Inflammatory macrophage treated with lipopolysaccharide for 4 hours (primary cell): Measurements from ENCODE around the gene CRIP3.

Experiments used
- DNase-seq: peaks from one replicate; pipeline ENCODE4 v3.0.0-alpha.2; 2020

Gene CRIP3

DNA sequence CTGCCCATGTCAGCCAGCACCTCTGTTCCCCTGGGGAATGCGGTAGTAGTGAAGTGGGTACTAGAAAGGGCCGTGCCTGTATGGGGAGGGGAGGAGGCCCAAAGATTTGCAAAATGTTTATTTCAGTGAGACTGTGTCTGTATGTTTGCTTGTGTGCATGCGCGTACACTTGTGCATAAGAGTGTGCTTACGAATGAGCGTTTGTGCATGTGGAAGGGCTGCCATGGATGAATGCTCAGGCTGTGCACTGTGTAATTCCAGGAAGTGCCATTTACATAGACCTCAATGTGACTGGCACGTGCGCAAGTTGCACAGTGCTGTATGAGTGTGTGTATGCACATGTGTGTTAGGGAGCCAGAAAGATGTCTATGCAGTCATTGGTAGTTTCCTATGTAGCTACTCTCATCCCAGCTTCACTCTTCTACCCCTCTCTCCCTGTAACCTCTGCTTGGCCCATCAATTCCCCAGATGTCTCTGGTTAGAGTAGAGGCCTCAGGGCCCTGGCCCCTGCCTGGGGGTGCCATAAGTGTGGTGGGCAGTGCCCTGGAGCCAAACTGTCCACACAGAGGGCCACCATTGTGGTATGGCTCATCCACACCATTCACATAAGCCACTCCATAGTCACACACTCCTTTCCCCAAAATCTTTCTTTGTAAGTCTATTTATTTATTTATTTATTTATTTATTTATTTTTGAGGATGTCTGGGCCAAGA, 37.4 kb downstream of the CRIP3 start:
- no peak for DNase-seq

DNA sequence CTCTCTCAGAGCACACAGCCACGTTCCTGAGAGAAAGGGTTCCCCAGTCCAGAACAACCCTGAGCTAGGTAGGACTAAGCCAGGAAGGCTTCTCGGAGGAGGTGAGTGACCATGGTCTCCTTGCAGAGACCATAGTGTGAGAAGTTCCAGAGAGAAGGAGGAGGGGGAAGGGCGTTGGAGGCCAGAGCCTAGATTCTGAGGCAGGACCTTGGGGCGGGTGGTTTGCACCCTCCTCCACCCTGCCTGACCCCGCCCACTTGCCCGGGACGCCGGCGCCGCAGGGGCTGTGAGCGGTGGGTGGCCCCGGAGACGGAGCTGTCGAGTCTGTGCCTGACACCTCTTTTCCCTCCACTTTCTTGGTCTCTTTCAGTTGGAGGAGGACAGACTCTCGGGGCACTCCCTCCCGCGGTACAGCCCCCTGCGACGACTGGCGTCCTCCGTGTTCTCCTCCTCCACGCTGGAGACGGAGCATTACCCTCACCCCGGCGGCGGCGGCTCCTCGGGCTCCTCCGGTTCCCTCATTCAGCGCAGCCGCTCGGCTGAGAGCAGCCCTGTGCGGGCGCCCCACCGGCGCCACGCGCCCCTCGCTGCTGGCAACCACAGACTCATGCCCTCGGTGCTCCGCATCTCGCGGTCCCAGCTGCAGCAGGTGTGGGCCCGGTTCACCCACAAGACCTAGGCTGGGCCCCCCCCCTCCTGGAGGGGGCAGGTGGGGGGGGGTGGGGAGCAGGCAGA, 39.2 kb downstream of the CRIP3 start:
- no peak for DNase-seq

DNA sequence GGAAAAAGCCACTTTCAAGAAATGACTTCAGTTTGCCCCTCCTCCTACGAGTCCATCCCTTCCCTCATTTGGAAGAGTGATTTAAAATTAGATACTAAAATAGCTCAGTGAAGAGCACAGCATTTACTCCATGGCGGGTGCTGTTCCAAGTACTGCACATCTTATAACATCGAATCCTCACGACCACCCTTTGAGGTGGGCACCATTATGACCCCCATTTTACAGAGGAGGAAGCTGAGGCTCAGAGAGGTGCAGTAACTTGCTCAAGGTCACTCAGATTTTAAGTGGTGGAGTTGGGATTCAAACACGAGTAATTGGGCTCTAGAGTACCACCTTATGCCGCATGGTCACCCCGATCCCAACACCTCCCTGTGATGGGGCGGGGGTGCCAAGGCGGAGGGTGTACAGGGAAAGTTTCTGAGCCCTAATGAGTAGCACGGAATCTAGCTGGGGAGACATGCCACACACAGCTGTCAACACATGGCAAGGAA, 39.8 kb downstream of the CRIP3 start:
- DNase-seq = no peak

DNA sequence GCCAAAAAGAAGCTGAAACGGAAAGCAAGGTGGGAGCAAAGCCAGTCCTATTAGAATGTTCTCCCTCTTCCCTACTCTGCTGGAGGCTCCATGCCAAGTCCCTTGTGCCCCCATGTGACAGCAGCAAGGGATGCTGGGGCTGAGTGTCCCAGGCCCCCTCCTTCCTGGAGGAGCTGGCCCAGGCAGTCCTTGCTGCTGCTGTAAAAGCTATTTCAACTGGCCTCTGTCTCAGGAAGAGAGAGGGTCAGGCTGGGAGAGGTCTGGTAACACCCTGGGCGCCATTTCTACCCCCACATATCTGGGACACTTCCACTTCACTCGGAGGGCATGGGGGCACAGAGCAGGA, 40.3 kb downstream of the CRIP3 start:
- DNase-seq = peak; percentile 7

DNA sequence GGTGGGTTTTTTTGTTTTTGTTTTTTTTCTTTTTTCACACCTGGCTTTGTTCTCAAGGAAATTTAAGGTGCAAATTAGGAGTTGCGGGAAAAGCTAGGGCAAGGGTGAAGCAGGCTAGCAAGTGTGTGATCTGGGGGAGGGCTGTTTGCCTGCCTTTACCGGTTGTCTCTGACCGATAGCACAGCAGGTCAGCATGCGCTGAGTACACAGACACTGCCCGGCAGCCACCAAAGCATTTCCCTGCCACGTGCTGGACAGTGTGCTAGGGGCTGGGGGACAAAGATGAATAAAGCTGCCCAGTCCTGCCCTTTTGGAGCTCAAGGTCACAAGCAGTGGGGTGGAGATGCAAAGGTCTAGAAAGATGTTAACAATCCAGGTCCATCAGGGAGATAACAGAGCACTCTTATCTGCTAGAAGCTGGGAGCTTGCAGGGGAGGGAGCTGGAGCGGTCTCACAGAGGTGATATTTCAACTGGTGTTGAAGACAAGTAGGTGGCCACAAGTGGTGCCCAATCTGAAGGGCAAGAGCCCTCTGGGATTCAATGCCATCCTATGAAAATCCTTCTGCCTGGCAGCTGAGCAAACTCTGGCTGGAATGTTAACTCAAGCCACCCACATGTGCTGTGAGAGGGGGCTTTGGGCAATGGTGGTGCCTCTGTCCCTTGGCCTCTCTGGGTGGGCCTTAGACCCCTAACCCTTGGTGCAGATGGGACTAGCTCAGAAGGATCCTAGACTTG, 40.8 kb downstream of the CRIP3 start:
- no peak for DNase-seq

DNA sequence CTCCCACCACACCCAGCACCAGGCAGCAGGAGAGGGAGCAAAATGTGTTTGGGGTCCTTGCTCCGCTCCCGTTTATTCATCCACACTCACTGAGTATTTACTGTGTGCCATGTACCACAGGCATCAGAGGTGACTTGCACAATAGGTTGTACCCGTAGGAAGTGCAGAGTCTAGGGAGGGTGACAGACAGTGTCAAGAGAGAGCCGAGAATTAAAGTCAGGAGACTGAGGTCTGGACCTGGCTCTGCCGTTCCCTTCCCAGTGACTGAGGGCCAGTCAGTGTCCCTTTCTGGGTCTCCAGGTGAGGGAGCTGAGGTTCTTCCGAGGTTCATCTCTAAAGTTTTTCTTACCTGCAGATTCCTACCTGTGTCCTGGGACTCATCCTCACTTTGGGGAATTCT, 43.1 kb downstream of the CRIP3 start:
- DNase-seq = no peak

DNA sequence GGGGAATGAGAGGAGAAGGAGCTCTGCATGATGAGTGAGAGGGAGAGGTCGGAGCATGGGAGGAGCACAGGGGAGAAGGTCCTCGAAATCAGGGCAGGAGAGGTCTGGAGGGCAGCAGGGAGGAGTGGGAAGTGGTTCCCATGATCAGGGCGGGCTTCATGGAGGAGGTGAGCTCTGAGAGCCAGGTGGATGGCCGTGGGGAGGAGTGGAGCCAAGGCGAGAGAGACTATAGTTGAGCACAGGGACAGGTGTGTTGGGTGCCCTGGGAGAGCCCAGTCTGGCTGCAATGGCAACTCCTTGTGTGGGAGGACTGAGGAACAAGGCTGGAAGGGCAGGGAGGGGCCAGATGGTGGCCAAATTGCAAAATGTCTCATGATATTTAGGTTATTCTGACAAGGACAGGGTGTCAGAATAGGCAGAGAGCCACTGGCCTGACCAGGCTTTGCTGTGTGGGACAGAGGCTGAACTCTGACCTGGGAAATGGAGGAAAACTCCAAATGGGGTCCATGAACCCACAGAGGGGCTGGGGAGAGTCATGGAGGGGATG, 44.0 kb downstream of the CRIP3 start:
- peak; percentile 52 for DNase-seq

DNA sequence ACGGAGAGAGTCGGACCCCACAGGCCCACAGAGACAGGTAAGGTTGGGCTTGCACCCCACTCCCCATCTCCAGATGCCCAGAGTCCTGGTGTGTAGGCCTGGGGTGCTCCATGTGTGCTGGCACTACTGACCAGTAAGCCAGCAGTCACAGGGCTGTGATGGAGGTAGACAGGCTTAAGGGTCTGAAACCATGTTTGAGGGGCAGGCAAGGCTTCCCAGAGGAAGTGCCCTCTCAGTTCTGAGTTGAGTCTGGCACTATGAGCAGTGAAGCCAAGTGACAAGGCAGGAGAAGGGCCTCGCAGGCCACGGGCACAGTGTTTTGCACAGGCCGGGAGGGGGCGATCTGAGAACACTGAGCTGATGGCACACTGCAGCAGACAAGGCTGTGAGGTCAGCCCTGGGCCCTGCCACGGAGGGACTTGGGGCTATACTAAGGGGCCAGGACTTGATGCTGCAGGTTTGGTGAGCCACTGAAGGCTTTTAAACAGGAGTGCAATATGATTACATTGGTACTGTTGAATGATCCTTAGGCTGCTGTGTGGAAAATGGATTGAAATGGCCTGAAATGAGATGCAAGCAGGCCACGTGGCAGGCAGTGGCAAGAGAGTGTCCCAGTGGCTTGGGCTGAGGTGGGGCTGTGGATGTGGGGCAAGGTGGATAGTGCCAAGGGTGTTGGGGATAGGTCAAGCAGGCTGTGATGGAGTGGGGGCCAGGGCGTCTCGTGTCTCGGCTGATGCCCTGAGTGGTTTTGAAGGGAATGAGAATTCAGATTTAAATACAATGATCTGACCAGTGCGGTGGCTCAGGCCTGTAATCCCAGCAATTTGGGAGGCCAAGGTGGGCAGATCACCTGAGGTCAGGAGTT, 45.1 kb downstream of the CRIP3 start:
- DNase-seq = peak; percentile 78

DNA sequence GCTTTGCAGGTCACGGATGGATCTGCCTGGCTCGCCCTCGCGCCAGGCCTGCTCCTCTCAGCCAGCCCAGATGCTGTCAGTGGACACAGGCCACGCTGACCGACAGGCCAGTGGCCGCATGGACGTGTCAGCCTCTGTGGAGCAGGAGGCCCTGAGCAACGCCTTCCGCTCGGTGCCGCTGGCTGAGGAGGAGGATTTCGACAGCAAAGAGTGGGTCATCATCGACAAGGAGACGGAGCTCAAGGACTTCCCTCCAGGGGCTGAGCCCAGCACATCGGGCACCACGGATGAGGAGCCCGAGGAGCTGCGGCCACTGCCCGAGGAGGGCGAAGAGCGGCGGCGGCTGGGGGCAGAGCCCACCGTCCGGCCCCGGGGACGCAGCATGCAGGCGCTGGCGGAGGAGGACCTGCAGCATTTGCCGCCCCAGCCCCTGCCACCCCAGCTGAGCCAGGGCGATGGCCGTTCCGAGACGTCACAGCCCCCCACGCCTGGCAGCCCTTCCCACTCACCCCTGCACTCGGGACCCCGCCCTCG, 45.8 kb downstream of the CRIP3 start:
- DNase-seq = no peak

DNA sequence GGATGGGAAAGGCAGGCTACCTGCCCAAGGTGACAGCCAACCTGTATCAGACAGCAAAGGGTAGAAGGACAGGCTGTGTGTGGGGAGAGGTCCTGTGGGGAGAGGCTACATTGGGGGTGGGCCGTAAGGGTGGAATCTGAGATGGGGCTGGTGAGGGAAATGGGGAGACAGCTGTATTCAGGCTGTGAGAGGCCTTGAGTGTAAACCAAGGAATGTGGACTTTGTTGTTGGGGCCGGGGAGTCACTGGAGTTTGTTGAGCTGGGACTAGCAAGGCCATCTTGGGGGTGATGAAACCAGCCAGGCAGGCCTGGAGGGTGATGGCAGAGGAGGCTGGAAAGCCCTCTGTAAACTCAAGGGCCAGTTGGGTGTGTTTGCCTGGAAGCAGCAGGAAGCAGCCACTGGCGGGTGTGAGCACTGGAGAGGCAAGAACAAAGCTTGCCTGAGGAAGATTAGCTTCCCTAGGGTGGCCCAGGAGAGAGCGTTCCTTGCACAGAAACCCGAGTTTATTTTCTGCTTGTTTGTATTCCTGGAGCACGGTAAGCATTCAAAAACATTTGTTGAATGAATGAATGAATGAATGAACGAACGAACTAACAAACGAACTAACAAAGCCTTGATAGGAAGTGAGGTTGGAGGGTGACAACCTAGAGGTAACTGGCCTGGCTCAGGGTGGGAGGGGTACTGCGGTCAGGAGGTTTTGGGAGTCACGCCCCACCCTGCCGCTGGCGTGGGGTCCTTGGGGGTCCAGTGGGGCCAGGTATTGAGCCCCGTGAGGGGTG, 46.4 kb downstream of the CRIP3 start:
- DNase-seq = no peak

DNA sequence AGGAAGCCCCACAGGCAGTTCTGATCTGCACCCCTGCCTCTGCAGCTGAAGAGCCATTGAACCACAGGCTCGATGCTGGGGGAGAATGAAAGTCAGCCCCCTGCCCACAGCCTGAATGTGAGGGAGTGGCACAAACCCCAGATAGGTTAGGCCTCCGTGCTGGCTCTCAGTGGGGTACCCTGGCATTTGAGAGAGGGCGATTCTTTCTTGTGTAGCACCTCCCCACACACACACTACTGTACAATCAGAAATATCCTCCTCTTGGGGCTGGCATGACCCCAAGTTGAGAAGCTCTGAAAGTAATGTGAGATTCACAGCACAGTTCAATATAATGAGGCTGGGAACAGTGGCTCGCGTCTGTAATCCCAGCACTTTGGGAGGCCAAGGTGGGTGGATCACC, 47.4 kb downstream of the CRIP3 start:
- no peak for DNase-seq

DNA sequence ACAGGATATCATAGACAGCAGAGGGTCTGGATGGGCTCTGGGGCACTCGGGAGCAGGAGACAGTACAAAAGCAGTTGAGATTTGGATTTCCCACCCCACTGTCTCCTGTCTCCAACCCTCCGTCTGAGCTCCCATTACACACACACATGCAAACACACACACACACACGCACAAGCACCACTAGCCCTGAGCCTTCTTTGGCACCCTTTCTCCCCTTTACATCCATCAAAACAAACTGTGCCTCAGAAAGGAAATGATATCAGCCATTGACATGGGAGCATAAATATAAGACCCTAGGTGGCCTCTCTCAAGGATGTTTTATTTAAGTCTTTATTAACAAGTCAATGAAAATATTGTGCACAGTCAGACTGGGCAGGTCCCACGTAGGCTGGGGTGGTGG, 47.8 kb downstream of the CRIP3 start:
- DNase-seq = no peak

DNA sequence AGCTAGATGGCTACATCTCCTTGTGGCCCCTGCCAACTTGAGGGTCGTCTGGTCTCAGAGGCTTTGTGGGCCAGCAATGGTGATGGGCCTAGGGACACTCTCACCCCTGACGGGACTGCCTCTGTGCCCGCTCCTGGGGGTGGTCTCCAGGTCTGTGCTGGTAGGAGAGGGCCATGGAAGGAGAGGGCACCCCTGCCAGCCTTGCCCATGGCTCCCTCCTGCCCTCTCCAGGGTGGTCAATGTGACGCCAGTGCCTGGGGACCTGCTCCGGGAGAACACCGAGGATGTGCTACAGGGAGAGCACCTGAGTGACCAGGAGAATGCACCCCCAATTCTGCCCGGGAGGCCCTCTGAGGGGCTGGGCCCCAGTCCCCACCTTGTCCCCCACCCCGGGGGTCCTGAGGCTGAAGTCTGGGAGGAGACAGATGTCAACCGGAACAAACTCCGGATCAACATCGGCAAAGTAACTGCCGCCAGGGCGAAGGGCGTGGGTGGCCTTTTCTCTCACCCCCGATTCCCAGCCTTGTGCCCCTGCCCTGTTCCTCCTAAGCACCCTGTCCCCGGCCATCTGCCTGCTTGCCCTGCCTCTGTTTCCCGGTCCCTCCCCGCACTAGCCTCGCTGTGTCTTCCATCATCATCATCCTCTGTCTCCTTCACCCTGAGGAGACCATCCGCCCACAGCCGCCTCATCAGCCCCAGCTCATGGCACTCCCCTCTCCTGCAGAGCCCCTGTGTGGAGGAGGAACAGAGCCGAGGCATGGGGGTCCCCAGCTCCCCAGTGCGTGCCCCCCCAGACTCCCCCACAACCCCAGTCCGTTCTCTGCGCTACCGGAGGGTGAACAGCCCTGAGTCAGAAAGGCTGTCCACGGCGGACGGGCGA, 49.6 kb downstream of the CRIP3 start:
- DNase-seq = no peak

DNA sequence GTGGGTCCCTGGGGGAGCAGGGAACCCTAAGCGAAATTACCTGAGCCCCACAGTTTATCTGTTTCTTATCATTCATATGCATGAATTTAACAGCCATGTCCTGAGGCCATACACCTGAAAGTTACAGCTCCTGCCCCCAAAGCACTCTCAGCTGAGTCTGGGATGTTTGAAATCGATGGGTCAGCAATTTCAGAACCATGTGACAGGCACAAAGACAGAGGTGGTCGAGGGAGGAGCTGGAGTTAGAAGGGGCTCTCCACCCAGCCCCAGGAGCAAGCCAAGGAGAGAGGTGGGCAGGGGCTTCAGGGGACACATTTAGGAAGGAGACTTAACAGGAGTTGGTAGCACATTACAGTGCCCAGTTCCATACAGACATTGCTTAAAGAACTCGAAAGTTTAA, 50.4 kb downstream of the CRIP3 start:
- no peak for DNase-seq

DNA sequence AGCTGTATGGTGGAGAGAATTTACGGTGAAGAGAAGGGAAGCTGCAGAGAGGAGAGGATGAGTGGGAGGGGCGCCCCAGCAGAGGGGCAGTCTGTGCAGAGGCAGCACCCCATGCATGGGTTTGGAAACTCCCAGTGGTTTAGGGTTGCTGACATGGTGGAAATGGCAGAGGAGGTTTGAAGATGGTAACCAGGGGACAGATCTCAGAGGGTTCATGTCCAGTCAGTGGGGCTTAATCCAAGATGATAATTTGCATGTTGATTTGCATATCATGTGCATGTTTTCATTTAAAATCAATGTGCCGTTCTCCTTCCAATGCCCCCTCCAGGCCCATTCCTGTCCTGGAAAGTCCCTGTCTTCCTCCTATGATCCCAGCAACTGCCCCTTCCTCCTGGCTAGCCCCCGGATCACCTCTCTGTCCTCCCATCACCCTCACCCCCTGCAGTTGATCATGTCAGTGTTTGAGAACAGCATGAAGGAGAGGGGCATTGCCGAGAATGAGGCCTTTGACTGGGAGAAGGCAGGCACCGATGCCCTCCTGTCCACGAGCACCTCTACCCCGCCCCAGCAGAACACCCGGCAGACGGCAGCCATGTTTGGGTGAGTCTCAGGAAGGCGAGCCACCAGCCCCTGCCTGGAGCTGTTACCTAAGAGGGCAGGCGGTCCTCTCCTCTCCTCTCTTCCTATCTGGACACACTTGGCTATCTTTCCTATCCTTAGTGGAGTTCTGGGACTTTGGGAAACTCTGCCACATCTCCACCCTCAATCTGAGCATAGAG, 51.1 kb downstream of the CRIP3 start:
- DNase-seq = peak; percentile 21

DNA sequence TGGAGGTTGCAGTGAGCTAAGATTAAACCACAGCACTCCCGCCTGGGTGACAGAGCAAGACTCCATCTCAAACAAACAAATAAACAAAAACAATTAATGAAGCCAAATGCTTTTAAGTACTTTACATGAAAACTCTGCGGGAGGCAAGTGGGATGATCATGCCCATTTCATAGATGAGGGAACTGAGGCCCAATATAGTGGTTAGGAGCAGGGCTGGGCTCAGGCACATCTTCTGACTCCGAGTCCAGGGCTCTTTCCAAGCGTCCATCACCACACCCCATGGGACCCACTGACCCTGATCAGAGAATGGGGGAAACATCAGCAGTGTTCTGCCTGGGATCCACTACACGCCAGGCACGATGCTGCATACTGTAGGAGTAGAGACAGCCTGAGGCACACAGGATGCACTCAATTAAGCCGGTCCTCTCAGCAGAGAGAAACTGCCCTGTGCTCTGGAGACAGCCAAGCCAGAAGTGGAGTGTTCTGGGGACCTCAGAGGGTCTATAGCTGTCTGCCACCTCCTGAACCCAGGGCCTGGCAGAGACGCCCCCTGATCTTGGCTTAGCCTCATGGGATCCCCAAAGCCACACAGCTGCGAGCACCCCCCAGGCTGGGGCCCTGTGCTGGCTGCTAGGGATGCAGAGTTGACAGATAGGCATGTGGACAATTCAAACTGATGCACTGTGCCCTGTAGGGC, 51.8 kb downstream of the CRIP3 start:
- no peak for DNase-seq
